Esophagus squamous epithelium (tissue), 4 donors: ENCODE data around the gene CHFR.

ENCODE experiments used
- CTCF ChIP-seq, 6 experiments: fragments of 450-650 bp in 4 of 6; fragments of 200-600 bp in 2 of 6; sonication (generic) in 2 of 6; IDR thresholded peaks; one replicate each; pipeline ENCODE4 v1.5.1; 2016 to 2019; ENCODE audit warnings: antibody characterized with exemption in 6 of 6, mild to moderate bottlenecking in 4 of 6, moderate library complexity in 4 of 6
- POLR2A ChIP-seq, 4 donors: fragments of 450-650 bp; IDR thresholded peaks; one replicate each; pipeline ENCODE4 v1.6.1; 2017; ENCODE audit warnings: antibody characterized with exemption in 4 of 4, mild to moderate bottlenecking in 4 of 4, moderate library complexity in 3 of 4

- TF ChIP-seq CTCF (IDR thresholded peaks at IDR 0.05) = no peak
- TF ChIP-seq POLR2A (IDR thresholded peaks at IDR 0.05) = no peak
These were observed 38.9 kb downstream of the CHFR start for GRCh38 chr12:132848521-132848920.
